Aorta (tissue), 5 donors: ENCODE measurements around the gene ALG9. TPM values are rescaled to one million over a fixed set of nuclear protein-coding genes. Genes with fewer than 3 reads are reported as not detected.
A peak's percentile ranks its signal among the peaks of the same experiment; 100 is the strongest.

ENCODE experiments used
- ATAC-seq: fragments of 200-7000 bp; cut with Tn5 transposase; one replicate; pipeline ENCODE4 v1.9.1; 2022; ENCODE audit warnings: moderate library complexity; ENCODE audit not compliant: low FRiP score
- DNase-seq, 2 donors: peaks; one replicate each; pipeline ENCODE4 v3.0.0-alpha.2; 2020
- H3K27ac ChIP-seq, 2 donors: one replicate each; pipeline ENCODE4 v1.5.1; 2013; ENCODE audit warnings: low read length in 2 of 2, mild to moderate bottlenecking in 2 of 2, moderate library complexity in 2 of 2, control low read depth in 1 of 2, inconsistent platforms in 1 of 2, low read depth in 1 of 2
- H3K27me3 ChIP-seq, 2 donors: one replicate each; pipeline ENCODE4 v1.6.1; 2013; ENCODE audit warnings: control low read depth in 1 of 2, low read length in 1 of 2, mild to moderate bottlenecking in 1 of 2, moderate library complexity in 1 of 2; ENCODE audit not compliant: insufficient read depth in 2 of 2, control insufficient read depth in 1 of 2
- H3K36me3 ChIP-seq, 2 donors: one replicate each; pipeline ENCODE4 v1.6.1; 2013; ENCODE audit warnings: control low read depth in 1 of 2, low read length in 1 of 2, mild to moderate bottlenecking in 1 of 2; ENCODE audit not compliant: insufficient read depth in 2 of 2, control insufficient read depth in 1 of 2
- H3K4me1 ChIP-seq, 2 donors: one replicate each; pipeline ENCODE4 v1.6.1; 2013; ENCODE audit warnings: low read length in 2 of 2, control low read depth in 1 of 2, mild to moderate bottlenecking in 1 of 2, moderate library complexity in 1 of 2; ENCODE audit not compliant: insufficient read depth in 2 of 2, control insufficient read depth in 1 of 2
- H3K4me3 ChIP-seq, 2 donors: one replicate each; pipeline ENCODE4 v1.5.1; 2013; ENCODE audit warnings: low read length in 2 of 2, control low read depth in 1 of 2, mild to moderate bottlenecking in 1 of 2
- H3K9me3 ChIP-seq: one replicate; pipeline ENCODE4 v1.6.1; 2013; ENCODE audit warnings: mild to moderate bottlenecking, low read length; ENCODE audit not compliant: control insufficient read depth
- WGBS, 2 donors: extraction: QIAGEN DNeasy Blood & Tissue Kit; methylation state at CpG; one replicate each; pipeline ENCODE4 v1.1.7; 2013; 5-methylcytosine and 5-hydroxymethylcytosine counted together
- intact Hi-C, 2 donors: fragments of 100-400 bp; cut with DNase I; formaldehyde crosslinking; loops; one replicate each; pipeline versions ENCODE4 v1.14.2 to v1.15.0; 2022
- polyA plus RNA-seq, 2 donors: library from polyadenylated mRNA; stranded (reverse); fragments of 200-250 nt; gene quantifications; one replicate each; pipeline ENCODE4 v1.2.3, GENCODE V29; 2013
- total RNA-seq, 2 donors: library from RNA; stranded (reverse); fragmentation: NEBNext Ultra II Directional; extraction: Animal tissue kit (Norgen Biotek cat#: 25700); gene quantifications; one replicate each; pipeline ENCODE4 v1.2.1, GENCODE V29; 2021
- donor health status: healthy with polysubstance abuse.
- donor health status: Bipolar disorder and iron deficiency.
- donor health status: DM: no; HTN: no; CAD: no.
- donor health status: DM: no; HTN: no; CAD: no.
- donor health status: DM: yes; HTN: yes; CAD: no.

ALG9 gene
- total and polyA plus RNA-seq, 4 donors, result 6.4 to 31.0 (median 26.4) TPM

DNA sequence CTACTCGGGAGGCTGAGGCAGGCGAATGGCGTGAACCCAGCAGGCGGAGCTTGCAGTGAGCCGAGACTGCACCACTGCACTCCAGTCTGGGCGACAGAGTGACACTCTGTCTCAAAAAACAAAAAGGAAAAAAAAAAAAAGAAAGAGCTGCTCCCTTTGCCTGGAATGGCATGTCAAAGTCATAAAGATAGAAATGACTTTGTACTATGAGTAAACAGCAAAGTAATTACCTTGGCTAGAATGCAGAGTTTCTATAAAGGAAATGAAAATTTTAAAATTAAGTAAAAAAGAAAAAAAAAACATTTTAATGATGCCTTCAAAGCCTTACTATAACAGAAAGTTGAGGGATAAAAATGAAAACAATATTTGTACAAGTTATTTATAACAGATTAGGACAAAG lies 115.3 kb downstream of the ALG9 start:
- no peaks in the 10 kb centered on the region for H3K27me3 ChIP-seq
- H3K27ac ChIP-seq, result no peak overlapping the region
- no peak overlapping the region for H3K4me3 ChIP-seq
- ATAC-seq, result no peak
- no peaks in the 10 kb centered on the region for H3K4me1 ChIP-seq
- H3K9me3 ChIP-seq, result no peaks in the 10 kb centered on the region
- 94 to 96% methylated on average over 6 of the region's 6 CpGs for WGBS, 2 donors
- intact Hi-C loops, result no loop called here
- DNase-seq, result no peak
- peaks cover 4 to 6% of the 10 kb centered on the region in 2 donors for H3K36me3 ChIP-seq

DNA sequence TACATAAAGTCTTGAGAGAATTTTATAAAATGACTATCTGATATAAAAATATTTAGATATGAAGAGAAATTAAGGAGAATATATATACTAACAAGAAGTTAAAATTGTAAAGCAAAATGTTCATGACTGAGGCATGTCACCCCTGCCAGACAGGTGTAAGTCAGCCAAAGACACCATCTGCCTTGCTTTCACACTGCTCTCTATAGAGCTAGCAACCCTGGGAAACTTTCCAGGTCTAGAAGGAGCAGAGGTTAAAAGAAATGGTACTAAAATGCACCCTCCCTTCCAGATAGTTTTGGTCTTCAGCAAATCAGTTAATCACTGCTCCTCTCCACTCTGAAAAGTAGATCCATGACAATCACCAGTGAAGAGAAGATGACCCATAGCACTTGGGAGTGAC lies 121.7 kb downstream of the ALG9 start:
- no peaks in the 10 kb centered on the region for H3K27me3 ChIP-seq
- H3K9me3 ChIP-seq, result no peaks in the 10 kb centered on the region
- H3K4me3 ChIP-seq, result no peak overlapping the region
- peaks cover 0 to under 1% of the 10 kb centered on the region in 2 donors for H3K4me1 ChIP-seq
- H3K27ac ChIP-seq, result no peak overlapping the region
- no peak for ATAC-seq
- no peak for DNase-seq
- peaks cover 4 to 5% of the 10 kb centered on the region in 2 donors for H3K36me3 ChIP-seq
- intact Hi-C loops, result no loop called here

DNA sequence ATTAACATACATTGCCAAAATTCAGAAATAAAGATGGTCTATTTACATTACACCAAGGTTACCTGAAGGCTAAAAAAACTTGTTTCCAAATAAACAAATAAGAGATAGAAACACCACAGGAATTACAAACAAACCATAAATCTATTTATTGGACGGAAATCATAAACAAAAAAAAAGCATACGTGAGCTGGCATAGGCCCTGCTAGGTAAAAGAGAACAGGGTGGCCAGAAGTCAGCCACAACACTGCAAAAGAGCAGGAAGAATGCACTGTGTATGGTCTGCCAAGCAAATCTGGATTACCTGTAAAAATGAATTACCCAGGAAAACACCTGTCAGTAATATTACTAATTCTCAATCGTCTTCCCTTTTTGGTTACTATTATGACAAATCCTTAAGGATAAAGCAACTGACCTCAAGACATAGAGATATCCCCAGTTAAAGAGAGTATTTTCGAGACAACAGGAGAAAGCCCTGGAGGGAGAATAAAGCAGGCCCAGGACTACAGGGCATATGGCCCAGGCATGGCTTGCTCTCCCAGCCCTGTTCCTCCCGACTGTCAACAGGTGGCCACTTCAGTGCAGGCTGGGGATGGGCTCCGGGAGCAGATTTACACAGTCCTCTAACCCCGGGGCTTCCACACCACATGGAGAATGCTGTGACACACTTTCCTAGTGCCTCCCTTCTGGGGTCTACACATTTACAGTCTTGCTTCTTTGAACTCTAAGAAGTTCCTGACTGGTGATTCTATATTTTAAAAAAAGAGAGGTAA lies 123.2 kb downstream of the ALG9 start:
- H3K36me3 ChIP-seq, result peaks cover 4 to 8% of the 10 kb centered on the region in 2 donors
- 67 to 72% methylated on average over 7 of the region's 7 CpGs for WGBS, 2 donors
- no peaks in the 10 kb centered on the region for H3K27me3 ChIP-seq
- no peaks in the 10 kb centered on the region for H3K9me3 ChIP-seq
- intact Hi-C loops, result no loop called here
- H3K4me3 ChIP-seq, result no peak overlapping the region
- H3K27ac ChIP-seq, result peak overlapping the region in 1 of 2 donors; percentile 47
- H3K4me1 ChIP-seq, result peaks cover 3 to 4% of the 10 kb centered on the region in 2 donors
- no peak for ATAC-seq
- no peak for DNase-seq

DNA sequence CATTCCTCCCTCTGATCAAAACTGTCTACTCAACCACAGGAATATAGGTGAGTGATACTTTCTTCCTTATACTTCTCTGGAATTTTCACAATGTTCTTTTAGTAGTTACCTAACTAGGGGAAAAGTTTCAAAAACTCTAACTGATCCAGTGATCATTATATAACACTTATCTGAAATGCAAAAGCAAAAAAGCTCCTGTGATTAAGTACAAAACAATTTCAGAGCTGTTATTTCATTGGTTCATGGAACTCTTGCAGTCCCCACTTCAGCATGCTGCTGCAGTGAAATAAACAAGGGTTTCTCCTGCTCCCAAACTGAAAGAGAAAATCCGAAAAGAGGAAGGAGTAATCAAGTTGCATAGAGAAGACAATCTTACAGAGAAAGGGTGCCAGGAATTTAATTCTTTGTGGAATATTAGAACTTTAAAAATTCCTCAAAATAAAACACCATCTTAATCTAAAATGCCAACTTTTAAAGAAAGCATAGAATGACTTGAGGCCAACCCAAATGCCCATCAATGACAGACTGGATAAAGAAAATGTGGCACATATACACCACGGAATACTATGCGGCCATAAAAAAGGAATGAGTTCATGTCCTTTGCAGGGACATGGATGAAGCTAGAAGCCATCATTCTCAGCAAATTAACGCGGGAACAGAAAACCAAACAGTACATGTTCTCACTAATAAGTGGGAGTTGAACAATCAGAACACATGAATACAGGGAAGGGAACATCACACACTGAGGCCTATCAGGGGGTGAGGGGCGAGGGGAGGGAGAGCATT lies 125.5 kb downstream of the ALG9 start:
- Histone ChIP-seq H3K36me3 (peaks cover 4 to 6% of the 10 kb centered on the region in 2 donors), H3K27me3 (no peaks in the 10 kb centered on the region), H3K4me3 (no peak overlapping the region), H3K27ac (no peak overlapping the region), H3K4me1 (peaks cover 3 to 4% of the 10 kb centered on the region in 2 donors), H3K9me3 (no peaks in the 10 kb centered on the region)
- intact Hi-C loops, result no loop called here
- ATAC-seq (no peak), DNase-seq (no peak)
- WGBS, 2 donors, result 80 to 82% methylated on average over 6 of the region's 6 CpGs

DNA sequence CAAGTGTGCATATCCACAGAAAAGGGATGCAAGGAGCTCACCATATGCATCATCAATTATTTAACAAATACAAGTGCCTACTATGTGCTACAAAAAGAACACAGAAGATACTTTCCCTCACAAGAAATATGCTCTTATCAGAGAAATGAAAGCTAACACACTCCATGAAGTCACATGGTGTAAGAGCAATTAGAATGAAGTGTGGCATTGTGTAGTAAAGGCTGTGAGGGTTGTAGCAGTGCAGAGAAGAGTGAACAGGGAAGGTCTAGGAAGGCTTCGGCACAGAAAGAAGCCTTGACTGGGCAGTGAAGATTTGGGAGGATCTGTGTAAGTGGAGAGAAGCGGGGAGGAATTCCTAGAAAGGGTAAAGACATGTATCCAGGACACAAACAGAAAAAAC lies 127.7 kb downstream of the ALG9 start:
- Histone ChIP-seq H3K27ac (peak overlapping the region in 1 of 2 donors; percentile 51), H3K27me3 (no peaks in the 10 kb centered on the region), H3K4me1 (peaks cover 3 to 4% of the 10 kb centered on the region in 2 donors), H3K4me3 (no peak overlapping the region), H3K9me3 (no peaks in the 10 kb centered on the region), H3K36me3 (peaks cover 4 to 6% of the 10 kb centered on the region in 2 donors)
- ATAC-seq (no peak), DNase-seq (no peak)
- 98% methylated on average over 2 of the region's 2 CpGs for WGBS, 2 donors
- intact Hi-C loops, result no loop called here

DNA sequence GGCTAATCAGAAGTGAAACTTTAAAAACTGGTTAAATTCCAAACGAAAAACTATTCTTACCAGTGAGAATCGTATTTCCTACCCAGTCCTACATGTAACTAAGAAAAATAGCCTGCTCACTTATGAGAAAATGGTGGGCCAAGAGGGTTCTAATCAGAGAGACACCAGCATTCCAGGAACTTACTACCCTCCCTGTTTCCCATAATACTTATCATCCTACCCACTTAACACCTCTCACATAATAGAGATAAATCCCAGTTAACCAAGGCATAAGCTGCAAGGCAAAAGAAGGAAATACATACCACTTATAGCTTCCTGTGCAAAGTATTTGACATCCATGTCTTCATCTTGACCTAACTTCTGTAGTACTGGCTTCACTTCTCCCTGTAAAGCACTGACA lies 129.6 kb downstream of the ALG9 start:
- 85 to 86% methylated on average over 2 of the region's 2 CpGs for WGBS, 2 donors
- intact Hi-C loops, result no loop called here
- H3K4me1 ChIP-seq, result peaks cover 3 to 4% of the 10 kb centered on the region in 2 donors
- no peak overlapping the region for H3K27ac ChIP-seq
- DNase-seq, result no peak
- no peaks in the 10 kb centered on the region for H3K27me3 ChIP-seq
- peaks cover 3 to 4% of the 10 kb centered on the region in 2 donors for H3K36me3 ChIP-seq
- no peak overlapping the region for H3K4me3 ChIP-seq
- H3K9me3 ChIP-seq, result no peaks in the 10 kb centered on the region
- ATAC-seq, result no peak

DNA sequence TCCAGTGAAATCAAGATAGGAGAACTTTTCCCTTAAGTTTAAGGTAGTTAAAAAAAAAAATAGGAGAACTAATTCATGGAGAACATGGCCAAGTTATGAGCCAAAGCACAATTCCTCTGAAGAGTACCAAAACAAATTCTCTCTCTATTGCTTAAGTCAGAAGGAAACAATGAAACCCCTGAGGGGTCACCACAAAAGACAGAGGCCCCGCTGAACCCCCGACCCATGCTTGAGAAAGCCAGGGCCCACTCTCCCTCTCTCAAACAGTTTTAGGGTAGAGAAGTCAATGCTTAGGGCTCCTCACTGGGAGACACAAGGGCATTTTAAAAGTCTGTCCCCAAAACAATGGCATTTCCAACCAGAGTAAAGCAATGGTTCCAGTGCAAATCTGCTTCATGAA lies 132.1 kb downstream of the ALG9 start:
- WGBS, 2 donors, result 98% methylated on average over 2 of the region's 2 CpGs
- no peak overlapping the region for H3K27ac ChIP-seq

DNA sequence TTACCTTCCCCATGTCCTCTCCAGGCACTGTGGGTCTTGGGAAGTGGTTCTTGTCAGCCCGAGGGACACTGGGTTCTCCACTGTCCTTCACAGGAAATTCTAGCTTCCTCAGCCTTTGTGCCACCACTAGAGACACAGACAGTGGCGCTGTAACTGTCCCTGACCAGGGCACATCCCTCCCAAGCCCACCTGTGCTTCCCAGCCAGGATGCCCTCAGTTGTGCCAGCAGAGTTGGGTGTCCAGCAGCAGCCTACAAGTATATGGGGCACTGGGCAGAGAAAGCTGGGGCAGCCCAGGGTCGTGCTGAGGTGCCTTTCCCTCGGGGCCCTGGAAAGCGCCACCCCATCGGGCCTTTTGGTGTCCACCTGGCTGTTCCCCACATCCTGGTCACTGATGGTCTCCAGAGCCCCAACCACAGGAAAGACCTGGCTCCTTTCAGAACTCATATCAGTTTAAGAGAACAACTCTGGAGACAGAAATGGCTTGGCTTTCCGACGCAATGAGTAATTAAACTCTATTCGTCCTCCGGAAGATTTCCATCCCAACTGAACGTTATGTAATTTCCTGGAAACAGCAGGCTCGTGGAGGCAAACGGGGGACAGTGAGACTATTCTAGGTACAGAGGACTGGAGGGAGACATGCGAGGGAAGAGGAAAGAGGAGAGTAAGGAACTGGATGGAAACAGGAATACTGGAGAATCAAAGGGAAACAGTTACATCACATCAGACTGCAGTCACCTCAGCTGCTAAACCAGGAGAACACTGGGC lies 133.8 kb downstream of the ALG9 start:
- intact Hi-C loops, result loop anchor here (1.0 to 5.0 kb wide), 2 partner anchors 26 to 40 kb away; no protein-coding TSS in a partner anchor
- Histone ChIP-seq H3K9me3 (no peaks in the 10 kb centered on the region), H3K4me1 (peaks cover 0 to 3% of the 10 kb centered on the region in 2 donors), H3K4me3 (no peak overlapping the region), H3K27ac (peak overlapping the region; percentile 16 to 83), H3K27me3 (no peaks in the 10 kb centered on the region), H3K36me3 (peaks cover 0 to 1% of the 10 kb centered on the region in 2 donors)
- WGBS, 2 donors, result 29 to 32% methylated on average over 14 of the region's 14 CpGs
- DNase-seq, result no peak
- ATAC-seq, result no peak

More for the DNA sequence above, 132.1 kb downstream of the ALG9 start:
- Histone ChIP-seq H3K4me3 (no peak overlapping the region), H3K9me3 (no peaks in the 10 kb centered on the region), H3K27me3 (no peaks in the 10 kb centered on the region), H3K36me3 (peaks cover 3 to 4% of the 10 kb centered on the region in 2 donors), H3K4me1 (peaks cover 0 to under 1% of the 10 kb centered on the region in 2 donors)
- intact Hi-C loops, result loop anchor here in 1 of 2 donors (5.0 kb wide), 1 partner anchor 38 kb away; no protein-coding TSS in a partner anchor
- ATAC-seq, result no peak
- no peak for DNase-seq
